CD4-positive, alpha-beta T cell treated with Interleukin-6 for 4 hours (primary cell): Measurements from ENCODE around the gene ARHGAP27.
A peak's percentile ranks its signal among the peaks of the same experiment; 100 is the strongest.

Source experiments
- DNase-seq: peaks from one replicate; pipeline ENCODE4 v3.0.0-alpha.2; 2020; ENCODE audit warnings: mixed read lengths

The ARHGAP27 gene

GRCh38 chr17:45430006-45430737 lies 2.5 kb downstream of the ARHGAP27 start:
- no peak for DNase-seq

GRCh38 chr17:45429339-45430005 lies 3.2 kb downstream of the ARHGAP27 start:
- DNase-seq: no peak

DNA sequence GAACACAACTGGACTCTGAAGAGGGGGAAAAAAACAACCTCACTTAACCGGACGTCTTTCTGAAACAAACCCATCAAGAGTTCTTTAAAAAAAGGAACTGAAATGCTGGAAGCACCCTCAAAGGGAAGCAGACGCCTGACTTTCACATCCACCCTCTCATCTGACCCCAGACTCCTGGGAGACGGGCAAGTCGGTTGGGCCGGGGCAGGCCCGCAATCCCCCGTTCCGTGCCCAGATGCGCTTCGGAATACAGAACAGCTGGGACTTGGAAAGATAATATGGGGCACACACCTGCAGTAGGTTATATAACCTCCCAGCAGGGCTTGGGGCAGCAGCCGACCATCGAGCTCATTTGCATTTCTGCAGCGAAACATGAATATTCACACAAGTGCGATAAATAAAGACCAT lies 3.7 kb downstream of the ARHGAP27 start:
- DNase-seq: no peak

- DNase-seq: peak; percentile 80
Observed at GRCh38 chr17:45428050-45428617, 4.5 kb downstream of the ARHGAP27 start.

DNA sequence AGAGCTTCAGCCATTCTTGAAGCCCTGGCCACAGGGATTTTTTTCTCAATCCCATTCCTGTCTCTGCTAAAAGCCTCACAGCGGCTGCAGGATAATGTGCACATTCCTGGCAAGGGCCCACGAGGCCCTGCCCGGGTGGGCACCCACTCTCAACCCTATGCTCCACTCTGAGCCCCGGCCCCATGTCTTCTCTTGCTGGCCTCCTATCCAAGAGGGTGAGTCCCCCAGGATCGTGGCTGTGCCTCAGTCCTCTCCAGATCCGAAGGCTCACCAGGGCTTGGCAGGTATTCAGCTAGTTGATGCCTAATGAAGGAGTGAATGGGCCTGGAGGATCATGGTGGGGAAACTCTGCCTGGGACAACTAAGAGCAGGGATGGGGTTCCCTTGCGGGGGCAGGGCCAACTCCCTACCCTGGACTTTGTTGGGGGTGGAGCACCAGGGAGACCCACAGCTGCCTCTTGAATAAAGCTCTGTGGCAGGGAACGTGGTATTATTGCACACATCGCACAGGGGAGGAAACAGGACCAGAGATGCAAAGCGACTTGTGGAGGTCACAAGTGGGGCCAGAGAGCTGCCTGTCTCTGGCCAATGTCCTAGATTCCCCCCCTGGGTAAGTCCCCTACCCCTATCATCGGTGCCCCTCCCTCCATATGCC lies 5.4 kb downstream of the ARHGAP27 start:
- no peak for DNase-seq

DNA sequence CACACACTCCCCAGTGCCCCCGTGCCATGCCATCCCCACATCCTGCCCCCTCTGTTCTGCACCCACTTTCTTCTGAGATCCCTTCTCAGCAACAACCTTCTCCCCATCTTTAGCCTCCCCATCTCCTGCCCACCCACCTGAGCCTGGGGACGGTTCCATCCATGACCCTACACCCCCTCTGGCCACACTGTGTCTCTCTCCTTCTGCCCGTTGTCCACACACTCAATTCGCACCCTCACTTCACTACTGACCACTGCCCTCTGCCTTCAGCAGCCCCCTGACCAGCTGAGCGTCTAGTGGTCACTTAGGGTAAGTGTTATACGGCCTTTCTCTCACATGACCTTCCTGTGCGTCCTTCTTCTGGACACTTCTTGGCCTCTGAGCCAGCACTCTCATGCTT lies 6.1 kb downstream of the ARHGAP27 start:
- no peak for DNase-seq

GRCh38 chr17:45425984-45426413 lies 6.7 kb downstream of the ARHGAP27 start:
- DNase-seq: no peak

DNA sequence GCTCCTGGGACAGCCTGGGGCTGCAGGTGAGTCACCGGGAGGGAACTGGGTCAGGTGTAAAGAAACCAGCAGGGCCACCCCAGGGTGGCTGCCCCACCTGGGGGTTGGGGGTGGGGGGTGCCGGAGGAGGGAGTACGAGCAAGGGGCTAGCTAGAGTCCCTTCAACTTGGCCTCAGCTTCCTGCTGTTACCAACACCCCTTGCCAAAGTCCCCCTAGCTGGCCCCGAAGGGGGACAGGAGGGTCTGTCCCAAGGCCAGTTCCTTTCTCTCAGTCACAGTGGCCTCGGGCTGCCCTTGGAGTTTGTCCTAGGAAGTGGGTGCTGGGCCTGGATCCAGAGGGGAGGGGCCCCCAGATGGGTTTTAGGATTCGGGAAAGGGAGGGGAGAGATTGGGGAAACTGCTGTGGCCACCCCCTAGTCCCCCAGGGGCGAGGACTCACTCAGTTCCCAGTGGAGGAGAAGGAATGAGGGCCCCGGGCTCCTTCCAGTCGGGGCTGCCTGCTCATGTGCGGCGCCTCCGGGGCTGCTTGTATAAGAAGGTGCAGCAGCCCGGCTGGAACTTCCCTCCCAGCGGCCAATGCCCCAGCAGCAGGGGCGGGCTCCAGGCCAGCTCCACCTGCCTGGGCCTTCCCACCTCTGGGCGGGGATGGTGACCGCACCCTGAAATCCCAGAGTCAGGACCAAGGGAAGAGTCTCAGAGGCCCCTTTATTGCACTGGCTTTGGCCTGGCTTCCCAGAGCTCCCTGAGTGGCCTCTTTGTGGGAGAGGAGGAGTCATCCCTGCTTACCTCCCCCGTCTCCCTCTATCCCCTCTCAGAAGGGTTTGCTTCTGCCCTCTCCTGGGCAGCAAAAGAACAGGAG lies 7.3 kb downstream of the ARHGAP27 start:
- DNase-seq: no peak

DNA sequence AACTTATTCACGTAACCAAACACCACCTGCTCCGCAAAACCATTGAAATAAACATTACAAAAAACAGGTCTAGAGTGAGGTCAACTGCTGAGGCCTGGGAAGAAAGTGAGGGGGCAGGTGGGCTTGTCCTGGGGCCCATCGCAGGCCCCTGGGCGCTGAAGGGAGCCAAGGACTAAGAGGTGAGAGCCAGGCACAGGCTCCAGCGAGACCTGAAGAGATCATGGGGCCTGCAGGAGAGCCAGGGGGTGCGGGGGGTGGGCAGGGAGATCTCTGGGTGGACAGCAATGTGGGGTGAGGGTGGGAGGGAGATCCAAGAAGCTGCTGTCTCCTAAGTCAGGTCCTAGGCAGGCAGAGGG lies 7.9 kb downstream of the ARHGAP27 start:
- no peak for DNase-seq

- DNase-seq: no peak
Observed at GRCh38 chr17:45423975-45424335, 8.7 kb downstream of the ARHGAP27 start.

GRCh38 chr17:45423304-45423974 lies 9.2 kb downstream of the ARHGAP27 start:
- DNase-seq: no peak

DNA sequence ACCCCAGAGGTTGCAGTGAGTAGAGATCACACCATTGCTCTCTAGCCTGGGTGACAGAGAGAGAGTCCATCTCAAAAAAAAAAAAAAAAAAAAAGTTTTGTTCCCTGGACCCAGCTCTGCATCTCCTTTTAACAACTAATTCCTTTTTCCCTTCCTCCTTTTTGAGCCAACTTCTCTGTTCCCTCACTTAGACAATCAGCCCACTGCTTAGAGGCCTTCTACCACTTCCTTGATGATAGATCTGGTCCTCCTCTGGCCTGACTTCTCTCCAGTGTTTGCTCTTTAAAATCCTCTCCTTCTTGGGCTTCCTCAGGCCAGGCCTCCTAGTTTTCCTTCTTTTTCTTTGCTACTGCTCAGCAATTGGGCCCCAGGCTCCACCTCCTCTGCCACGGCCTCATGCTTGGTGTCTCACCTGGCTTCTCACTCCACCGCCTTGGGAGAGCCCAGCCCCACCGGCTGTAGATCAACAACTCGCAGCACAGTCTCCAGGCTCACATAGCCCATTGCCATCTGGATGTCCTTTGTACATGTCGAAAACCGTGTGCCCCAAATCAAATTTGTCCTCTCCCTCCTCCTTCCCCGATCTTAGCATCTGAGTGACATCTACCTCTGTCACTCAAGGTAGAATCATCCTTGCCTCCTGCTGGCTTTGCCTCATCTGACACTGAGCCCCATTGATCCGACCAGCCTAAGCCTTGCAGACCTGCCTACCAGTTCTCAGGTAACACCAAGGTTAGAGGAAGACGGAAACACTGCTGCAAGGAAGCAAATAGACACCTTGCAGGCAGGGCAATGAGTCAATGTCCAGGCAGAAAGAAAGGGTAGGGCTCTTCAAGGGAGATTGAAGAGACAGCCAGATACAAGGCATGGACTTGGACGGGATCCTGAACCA lies 17.4 kb downstream of the ARHGAP27 start:
- DNase-seq: no peak

DNA sequence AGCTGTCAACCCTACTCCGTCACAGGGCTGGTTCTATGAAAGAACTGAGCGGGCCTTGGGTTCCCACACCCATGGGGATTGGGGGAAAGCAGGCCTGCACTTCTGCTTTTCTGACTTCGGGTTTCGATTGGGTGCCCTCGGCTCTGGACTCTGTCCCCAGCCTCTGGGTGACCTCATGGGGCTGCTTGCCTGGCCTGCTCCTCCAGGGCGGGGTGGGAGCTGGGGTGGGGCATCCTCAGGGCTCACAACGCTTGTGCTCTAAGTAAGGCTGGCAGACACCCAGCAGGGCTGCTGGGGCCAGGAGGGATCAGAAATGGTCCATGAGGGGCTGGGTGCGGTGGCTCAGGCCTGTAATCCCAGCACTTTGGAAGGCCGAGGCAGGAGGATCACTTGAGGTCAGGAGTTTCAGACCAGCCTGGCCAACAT lies 19.2 kb downstream of the ARHGAP27 start:
- DNase-seq: no peak

DNA sequence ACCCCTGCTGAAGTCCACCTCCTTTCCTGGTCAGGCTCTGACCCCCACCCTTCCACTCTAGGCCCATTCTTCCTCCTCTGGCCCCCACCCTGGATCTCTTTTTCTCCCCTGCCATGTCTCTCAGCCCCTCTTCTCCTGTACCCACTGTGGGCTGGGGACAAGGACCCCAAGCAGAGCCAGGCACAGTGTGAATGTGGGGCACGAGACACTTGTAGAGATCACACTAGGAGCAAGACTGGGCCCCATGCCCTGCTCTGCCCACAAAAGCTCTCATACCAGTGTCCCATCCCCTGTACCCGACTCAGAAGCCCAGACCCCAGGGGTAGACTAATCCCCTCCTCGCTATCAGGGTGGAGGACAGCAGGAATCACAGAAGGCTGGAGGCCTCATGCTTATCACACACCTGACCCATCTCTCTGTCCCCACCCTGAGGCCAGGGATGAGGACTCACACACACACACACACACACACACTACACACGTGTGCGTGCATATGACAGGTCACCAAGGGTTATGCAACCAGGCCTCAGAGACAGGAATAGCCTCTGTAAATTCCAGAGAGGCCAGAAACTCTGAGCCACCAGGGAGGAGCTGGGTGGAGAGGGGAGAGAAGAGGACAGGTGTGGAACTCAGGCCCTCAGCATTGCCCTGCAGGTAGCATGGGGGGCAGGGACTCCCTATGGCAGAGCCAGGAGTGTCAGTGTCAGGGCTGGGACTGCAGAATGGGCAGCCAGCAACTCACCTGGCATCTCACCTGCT lies 21.1 kb downstream of the ARHGAP27 start:
- DNase-seq: no peak

- peak; percentile 78 for DNase-seq
Observed at GRCh38 chr17:45410144-45411091, 22.3 kb downstream of the ARHGAP27 start.

DNA sequence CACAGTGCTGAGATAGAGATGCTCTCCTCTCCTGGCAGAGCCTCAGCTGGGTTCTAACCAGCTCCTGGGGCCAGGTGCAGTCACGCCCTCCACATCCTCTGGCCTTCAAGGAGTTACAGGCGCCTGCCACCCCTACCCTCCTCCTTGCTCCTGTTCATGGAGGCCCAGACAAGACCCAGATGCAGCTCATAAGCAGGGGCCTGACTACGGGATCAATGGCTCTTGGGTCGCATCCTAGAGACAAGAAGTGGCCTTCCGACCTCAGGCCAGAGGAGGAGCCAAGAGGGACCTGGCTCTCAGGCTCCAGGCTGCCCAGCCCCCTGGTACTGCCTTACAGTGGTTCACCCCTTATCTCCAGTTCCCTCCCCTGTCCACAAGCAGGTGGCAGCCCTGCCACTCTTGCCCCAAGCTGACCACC lies 23.0 kb downstream of the ARHGAP27 start:
- peak; percentile 42 for DNase-seq

DNA sequence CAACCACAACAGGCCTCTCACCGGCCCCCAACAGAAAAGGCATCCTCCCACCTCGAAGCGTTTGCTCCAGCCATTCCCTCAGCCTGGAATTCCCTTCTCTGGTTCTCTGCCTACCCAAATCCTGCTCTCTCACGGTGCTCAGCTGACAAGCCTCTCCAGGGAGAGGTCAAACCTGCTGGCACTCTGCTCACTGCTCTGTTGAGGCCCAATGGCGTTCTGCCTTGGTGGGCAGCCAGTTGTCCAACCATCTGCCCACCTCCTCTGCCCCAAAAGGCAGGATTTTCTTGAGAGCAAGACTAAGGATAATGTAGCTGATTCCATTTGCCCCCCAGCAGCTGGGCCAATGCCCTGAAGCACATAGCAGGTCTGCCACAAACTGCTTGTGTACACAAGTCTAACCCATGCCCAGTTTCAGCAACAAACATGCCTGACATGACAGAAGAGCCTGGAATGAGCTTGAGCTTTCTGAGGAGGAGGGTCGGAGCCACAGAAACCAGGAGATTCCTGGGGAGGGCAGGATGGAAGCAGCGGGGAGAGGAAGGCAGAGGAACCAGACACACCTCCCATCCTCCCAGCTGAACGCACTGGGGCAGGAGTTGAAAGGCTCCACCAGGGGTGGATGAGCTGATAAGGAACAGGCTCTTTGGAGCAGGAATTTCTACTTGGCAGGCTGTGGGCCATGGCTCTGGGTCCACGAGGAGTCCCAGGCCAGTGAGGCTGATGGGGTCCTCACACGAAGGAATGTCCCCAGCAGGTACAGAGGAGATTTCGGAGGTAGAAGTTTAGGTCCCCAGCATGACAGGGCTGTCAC lies 23.9 kb downstream of the ARHGAP27 start:
- DNase-seq: no peak

- no peak for DNase-seq
Observed at GRCh38 chr17:45406107-45406506, 26.6 kb downstream of the ARHGAP27 start.
